GM10266 (cell line): ENCODE measurements around the gene GSTP1.

ENCODE experiments used
- DNase-seq: peaks from one replicate; pipeline ENCODE4 v3.0.0; 2012; ENCODE audit errors: extremely low spot score
- TF ChIP-seq, protein P1 (sequence below): IDR thresholded peaks from 2 replicates; pipeline ENCODE4 v1.5.1; 2012; ENCODE audit warnings: mild to moderate bottlenecking, low read depth; ENCODE audit not compliant: control insufficient read depth, insufficient read depth; ENCODE audit errors: missing control alignments

The GSTP1 gene

GRCh38 chr11:67627812-67628624 lies 44.4 kb downstream of the GSTP1 start:
- TF ChIP-seq, protein P1, sequence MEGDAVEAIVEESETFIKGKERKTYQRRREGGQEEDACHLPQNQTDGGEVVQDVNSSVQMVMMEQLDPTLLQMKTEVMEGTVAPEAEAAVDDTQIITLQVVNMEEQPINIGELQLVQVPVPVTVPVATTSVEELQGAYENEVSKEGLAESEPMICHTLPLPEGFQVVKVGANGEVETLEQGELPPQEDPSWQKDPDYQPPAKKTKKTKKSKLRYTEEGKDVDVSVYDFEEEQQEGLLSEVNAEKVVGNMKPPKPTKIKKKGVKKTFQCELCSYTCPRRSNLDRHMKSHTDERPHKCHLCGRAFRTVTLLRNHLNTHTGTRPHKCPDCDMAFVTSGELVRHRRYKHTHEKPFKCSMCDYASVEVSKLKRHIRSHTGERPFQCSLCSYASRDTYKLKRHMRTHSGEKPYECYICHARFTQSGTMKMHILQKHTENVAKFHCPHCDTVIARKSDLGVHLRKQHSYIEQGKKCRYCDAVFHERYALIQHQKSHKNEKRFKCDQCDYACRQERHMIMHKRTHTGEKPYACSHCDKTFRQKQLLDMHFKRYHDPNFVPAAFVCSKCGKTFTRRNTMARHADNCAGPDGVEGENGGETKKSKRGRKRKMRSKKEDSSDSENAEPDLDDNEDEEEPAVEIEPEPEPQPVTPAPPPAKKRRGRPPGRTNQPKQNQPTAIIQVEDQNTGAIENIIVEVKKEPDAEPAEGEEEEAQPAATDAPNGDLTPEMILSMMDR = no peak
- DNase-seq = no peak

DNA sequence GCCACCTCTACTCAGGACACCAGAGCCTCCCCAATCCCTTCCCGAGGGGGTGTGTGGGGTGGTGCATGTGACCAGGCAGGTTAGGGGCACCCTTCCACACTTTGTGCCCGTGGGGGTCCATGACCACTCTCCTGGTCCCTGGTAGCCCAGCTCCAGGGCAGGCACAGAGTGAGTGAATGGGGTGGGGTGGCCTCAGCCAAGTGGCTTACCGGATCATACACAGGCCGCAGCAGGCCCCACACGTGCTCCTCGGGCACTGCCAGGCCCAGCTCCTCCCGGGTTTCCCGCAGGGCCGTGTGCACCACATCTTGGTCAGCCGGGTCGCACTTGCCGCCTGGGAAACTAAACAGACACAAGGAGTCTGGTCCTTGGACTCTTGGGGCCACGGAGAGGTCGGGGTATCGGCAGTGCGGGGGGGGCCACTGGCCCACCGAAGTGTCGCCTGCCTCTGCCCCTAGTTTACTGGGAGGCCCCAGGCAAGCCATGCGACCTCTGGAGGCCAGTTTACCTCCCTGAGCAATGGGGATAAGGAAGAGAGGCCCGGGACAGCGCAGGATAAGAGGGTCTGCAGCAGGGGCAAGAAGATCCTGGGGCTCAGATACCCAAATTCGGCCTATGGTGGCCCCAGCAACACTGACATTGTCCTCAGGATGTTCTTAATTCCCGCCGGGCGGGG lies 45.2 kb downstream of the GSTP1 start:
- DNase-seq = no peak

GRCh38 chr11:67629386-67630227 lies 46.0 kb downstream of the GSTP1 start, which contains the start of gene NUDT8:
Gene NUDT8 (minus strand): TSS chr11:67629937. CDS start chr11:67629911, 26 bp downstream.
- TF ChIP-seq, protein P1 = peak; percentile 80
- peak; percentile 89 for DNase-seq

More for the DNA sequence above, 45.2 kb downstream of the GSTP1 start:
- TF ChIP-seq, protein P1 = no peak

- TF ChIP-seq, protein P1 = peak; percentile 73
- DNase-seq = peak; percentile 100
Observed at GRCh38 chr11:67630228-67630942, 46.8 kb downstream of the GSTP1 start.

GRCh38 chr11:67630943-67631331 lies 47.3 kb downstream of the GSTP1 start:
- DNase-seq = no peak
- TF ChIP-seq, protein P1 = no peak

DNA sequence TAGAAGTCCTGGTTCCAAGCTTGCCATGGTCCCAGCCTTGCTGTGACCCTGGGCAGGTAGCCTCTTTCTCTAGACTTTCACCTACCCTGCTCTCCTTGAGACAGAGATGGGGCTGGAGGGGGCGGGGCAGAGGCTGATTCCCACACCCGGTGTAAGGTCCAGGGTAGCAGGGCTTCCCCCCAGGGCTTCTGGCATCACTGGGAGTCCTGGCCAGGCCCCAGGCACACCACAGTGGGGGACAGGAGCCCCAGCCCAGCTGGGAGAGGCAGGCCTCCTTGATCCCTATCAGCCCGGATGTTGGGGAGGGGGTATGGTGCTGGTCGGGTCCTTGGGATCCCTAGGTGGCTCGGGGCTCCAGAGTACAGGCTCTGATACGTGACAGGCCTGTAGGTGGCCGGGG lies 47.8 kb downstream of the GSTP1 start:
- TF ChIP-seq, protein P1 = no peak
- DNase-seq = no peak
